Activated T-helper 17 cell treated with anti-CD3 and anti-CD28 coated beads, Interleukin-2, amount 50 U/mL, for 72 hours (primary cell): ENCODE data around the gene DBH. TPM values are rescaled to one million over a fixed set of nuclear protein-coding genes. Genes with fewer than 3 reads are reported as not detected.
A peak's percentile ranks its signal among the peaks of the same experiment; 100 is the strongest.

Source experiments
- ATAC-seq: fragments of 150-1000 bp; cut with Tn5 transposase; replicated peaks from 2 replicates; pipeline ENCODE4 v1.10.0; 2021; ENCODE audit warnings: mild to moderate bottlenecking, moderate library complexity
- H3K27ac Mint-ChIP-seq: one replicate; pipeline ENCODE4 v1.8.0; 2022; ENCODE audit warnings: mixed read lengths
- H3K27me3 Mint-ChIP-seq: one replicate; pipeline ENCODE4 v1.8.0; 2022; ENCODE audit warnings: mixed read lengths
- H3K36me3 Mint-ChIP-seq: one replicate; pipeline ENCODE4 v1.8.0; 2022; ENCODE audit warnings: low read depth, mild to moderate bottlenecking, mixed read lengths
- H3K4me1 Mint-ChIP-seq: one replicate; pipeline ENCODE4 v1.8.0; 2022; ENCODE audit warnings: mixed read lengths
- H3K4me3 Mint-ChIP-seq: one replicate; pipeline ENCODE4 v1.8.0; 2022; ENCODE audit warnings: mild to moderate bottlenecking, mixed read lengths
- H3K9me3 Mint-ChIP-seq: one replicate; pipeline ENCODE4 v1.8.0; 2022; ENCODE audit warnings: mixed read lengths
- total RNA-seq, 2 donors: library from RNA; stranded (reverse); gene quantifications; one replicate each; pipeline ENCODE4 v1.2.3, GENCODE V29; 2022

The DBH gene
- total RNA-seq, 2 donors from 2014 or later, result not detected

DNA sequence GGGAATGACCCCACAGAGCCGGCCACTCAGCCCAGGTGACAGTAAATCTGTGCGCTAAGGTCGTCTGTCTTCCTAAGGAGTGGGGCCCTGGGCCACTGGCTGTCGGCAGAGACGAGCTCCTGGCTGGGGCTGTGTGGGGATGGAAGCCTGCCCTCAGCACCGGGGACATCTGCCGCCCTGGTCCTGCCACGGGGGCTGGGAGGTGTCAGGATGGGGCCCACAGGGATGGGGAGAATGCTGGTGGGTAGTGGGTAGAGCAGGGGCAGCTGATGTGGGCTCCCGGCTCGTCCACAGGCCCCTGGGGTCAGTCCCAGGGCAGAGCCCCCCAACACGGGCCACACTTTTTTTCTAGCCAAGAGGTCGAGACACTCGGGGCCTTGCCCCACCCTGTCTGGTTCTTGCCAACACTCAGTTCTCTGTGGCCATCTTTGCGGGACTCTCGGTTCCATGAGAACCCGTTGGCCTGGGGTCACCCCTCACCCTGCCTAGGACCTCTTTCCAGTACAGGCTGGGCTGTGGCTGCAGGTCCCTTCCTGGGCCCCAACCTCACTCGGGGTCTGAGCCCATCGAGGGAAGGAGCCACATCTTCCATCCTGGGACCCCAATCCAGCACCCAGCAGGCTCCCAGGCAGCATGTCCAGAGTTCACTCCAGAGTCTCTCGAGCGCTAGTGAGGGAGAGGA lies 45.0 kb downstream of the DBH start:
- H3K4me1 Mint-ChIP-seq, result peaks cover 3% of the 10 kb centered on the region
- H3K36me3 Mint-ChIP-seq, result no peaks in the 10 kb centered on the region
- no peaks in the 10 kb centered on the region for H3K27me3 Mint-ChIP-seq
- no peak overlapping the region for H3K4me3 Mint-ChIP-seq
- ATAC-seq, result no peak
- H3K27ac Mint-ChIP-seq, result peak overlapping the region; percentile 66
- no peaks in the 10 kb centered on the region for H3K9me3 Mint-ChIP-seq

DNA sequence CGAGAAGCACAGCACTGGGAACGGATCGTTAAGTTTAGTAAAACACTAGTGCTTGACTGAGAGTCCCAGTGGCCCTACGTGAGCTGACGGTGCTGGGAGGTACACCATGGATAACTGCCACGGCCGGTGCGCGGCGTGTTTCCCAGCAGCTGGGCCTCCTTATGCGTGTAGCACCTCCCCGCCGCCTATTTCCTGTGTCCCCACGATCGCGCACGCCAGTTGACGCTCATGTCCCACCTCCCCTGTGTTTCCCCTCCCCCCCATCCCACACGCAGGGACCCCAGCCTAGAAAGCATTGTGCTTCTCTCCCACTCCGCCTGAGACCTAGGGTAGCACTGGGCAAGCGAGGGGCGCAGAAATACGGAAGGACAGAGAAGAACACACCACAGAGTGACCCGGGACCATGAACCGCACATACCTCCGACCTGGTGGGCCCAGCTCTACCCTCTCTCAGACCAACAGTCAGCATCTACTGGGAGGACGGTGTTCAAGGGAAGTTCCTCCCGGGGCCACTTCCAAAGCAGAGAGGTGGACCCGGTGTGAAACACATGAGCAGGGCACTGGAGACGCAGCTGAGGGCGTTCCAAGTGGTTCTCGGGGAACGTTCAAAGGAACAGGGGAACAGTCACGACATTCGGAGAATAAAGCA lies 45.6 kb downstream of the DBH start:
- no peak for ATAC-seq
- no peak overlapping the region for H3K27ac Mint-ChIP-seq
- no peaks in the 10 kb centered on the region for H3K4me1 Mint-ChIP-seq
- no peaks in the 10 kb centered on the region for H3K9me3 Mint-ChIP-seq
- no peak overlapping the region for H3K4me3 Mint-ChIP-seq
- no peaks in the 10 kb centered on the region for H3K36me3 Mint-ChIP-seq
- H3K27me3 Mint-ChIP-seq, result no peaks in the 10 kb centered on the region

DNA sequence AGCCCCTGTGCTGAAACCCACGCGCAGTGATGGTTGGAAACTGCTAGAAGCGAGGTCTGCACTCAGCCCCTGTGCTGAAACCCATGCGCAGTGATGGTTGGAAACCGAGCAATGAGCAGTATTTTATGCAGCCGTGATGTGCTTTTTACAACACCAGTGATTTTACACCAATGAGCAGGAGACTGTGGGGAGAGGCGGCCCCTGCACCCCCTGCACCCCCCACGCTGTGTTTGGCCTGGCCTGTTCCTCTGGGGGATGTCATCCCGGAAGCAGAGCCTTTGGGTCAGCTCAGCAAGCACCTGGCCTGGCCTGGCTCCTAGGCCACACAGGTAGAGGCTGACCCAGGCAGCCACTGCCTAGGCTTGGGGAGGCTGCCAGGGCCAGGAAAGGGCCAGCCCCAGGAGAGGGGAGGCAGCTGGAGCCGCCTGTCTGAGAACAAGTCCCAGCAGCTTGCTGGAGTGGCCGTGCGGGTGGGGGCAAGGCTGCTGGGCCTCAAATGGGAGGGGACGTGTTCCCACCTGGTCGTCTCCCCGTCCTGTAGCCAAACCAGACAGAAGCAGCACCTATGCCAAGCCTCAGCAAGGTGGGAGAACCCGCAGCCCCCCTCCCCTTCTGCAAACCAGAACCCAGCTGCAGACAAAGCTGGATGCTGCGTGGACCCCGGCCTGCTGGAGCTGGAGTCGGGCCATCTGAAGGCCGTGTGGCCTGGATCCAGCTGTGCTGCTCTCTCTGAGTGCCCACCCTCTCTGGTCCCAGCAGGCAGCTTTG lies 46.8 kb downstream of the DBH start:
- Mint-ChIP-seq H3K36me3 (no peaks in the 10 kb centered on the region), H3K27me3 (no peaks in the 10 kb centered on the region), H3K4me3 (peak overlapping the region; percentile 79), H3K9me3 (no peaks in the 10 kb centered on the region), H3K27ac (peak overlapping the region; percentile 94), H3K4me1 (no peaks in the 10 kb centered on the region)
- ATAC-seq, result no peak

DNA sequence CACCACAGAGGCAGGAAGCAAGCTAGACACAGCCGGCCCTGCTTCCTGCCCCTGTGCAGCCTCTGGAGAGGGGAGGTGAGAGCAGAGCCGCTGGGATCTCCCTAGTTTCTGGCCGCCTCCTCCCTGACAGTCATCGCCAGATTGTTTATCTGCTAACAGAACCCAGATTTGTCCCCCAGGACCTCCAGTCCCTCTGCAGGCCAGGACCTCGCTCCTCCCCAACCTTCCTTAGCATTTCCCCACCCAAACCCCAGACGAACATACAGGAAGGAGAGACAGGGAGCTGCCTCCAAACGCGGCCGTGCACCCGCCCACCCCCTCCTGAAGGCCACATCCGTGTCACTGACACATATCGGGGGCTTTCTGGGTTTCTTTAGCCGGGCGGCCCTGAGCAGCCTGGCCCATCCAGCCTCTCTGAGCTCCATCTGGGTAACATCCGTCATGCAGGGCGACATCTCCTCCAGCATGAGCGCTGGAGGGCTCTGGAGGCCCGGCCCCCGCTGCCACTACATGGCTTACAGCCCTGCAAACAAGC lies 47.5 kb downstream of the DBH start:
- Mint-ChIP-seq H3K4me1 (no peaks in the 10 kb centered on the region), H3K36me3 (no peaks in the 10 kb centered on the region), H3K27me3 (no peaks in the 10 kb centered on the region), H3K4me3 (peak overlapping the region; percentile 79), H3K9me3 (no peaks in the 10 kb centered on the region), H3K27ac (peak overlapping the region; percentile 94)
- peak; percentile 88 for ATAC-seq

DNA sequence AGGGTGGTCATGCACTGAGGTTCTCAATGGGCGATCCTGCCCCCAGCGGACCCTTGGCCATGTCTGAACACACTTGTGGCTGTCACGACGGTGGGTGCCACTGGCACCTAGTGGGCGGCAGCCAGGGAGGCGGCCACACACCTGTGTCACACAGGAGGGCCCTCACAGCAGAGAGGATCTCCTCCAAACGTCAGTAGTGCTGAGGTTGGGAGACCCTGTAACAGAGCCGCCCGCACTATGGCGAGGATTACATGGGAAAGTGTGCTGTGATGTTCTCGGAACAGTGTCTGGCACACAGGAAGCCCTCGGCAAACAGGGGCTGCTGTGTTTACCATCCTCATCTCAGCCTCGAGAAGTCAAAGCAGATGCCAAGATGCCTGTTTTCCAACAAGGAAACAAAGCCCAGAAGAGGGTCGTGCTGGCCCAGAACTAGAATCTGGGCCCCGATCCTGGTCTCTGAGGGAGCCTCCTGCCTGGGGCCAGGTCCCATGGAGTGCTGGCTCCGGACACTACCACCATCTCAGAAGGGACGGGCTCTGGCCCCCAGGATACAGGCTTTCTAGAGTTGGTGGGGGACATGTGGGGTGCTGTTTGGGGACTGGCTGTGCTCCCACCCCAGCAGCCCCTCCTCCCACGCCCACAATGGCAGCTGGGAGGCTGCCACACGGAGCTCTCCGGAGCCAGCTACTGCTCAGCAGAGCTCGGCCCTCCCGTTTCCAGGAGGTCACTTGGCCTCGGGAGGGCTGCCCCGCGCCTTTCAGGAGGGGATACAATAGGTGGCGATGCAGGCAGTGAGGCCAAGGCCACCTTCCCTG lies 48.2 kb downstream of the DBH start:
- no peak for ATAC-seq
- no peaks in the 10 kb centered on the region for H3K4me1 Mint-ChIP-seq
- peak overlapping the region; percentile 94 for H3K27ac Mint-ChIP-seq
- H3K36me3 Mint-ChIP-seq, result no peaks in the 10 kb centered on the region
- H3K27me3 Mint-ChIP-seq, result no peaks in the 10 kb centered on the region
- peak overlapping the region; percentile 79 for H3K4me3 Mint-ChIP-seq
- H3K9me3 Mint-ChIP-seq, result no peaks in the 10 kb centered on the region

DNA sequence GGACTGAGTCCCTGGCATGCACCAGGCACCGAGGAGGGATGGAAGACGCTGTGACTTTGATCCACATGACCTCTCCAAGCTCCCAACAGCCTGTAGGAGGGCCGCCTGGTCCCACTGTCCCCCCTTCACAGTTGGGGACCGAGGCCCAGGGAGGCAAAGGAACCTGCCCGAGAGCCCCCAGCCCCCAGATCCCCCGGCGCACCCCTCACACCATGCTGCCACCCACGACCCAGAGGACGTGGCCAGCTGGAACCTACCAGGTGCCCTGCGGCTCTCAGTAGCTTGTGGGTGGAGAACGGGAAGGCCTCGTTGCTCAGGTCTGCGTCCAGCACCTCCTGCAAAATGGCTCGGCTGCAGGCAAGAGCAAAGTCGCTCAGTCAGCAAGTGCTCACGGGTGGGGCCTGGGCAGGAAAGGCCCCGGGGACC lies 48.8 kb downstream of the DBH start:
- H3K9me3 Mint-ChIP-seq, result no peaks in the 10 kb centered on the region
- H3K36me3 Mint-ChIP-seq, result no peaks in the 10 kb centered on the region
- H3K27me3 Mint-ChIP-seq, result no peaks in the 10 kb centered on the region
- ATAC-seq, result no peak
- no peak overlapping the region for H3K27ac Mint-ChIP-seq
- H3K4me1 Mint-ChIP-seq, result no peaks in the 10 kb centered on the region
- H3K4me3 Mint-ChIP-seq, result no peak overlapping the region

DNA sequence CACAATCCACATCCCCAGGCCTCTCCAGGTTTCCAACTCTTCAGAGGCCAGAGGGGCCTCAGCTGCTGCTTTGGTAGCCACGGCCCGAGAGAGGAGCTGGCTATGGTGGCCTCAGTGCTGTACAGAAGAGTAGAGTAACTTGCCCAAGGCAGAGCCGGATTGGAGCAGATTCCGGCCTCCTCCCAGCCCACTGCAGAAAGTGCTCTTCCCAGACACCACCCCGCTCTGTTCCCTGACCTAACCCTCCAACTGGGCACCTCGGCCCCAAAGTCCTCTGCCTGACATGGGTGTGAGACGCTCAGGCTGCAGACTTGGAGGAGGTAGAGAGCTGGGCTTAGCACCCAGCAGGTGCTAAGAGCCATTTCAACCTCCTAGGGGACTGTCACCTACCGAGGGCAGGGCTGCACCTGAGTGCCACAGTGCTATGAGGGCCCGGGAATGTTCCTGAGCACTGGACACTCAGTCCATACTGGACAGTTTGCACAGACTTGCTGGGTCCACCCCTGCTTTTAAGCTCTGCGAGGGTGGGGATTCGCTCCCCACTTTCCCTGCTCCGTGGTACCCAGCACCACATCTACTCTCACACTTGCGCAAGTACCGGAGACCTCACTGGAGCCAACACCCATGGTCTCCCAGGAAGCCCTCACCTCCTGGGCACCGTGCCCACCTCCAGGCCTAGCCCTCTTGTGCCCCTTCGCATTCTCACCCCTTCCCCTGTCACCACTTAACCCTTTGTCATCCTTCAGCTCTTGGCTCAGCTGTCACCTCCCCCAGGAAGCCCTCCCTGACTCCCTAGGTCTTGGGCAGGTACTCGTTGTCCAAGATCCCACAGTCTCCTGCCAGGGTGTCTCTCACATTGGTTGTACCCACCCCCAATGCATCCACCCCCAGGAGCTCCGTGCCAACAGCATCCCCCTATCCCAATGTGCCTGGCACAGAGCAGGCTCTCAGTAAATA lies 49.8 kb downstream of the DBH start:
- Mint-ChIP-seq H3K9me3 (no peaks in the 10 kb centered on the region), H3K27ac (no peak overlapping the region), H3K27me3 (no peaks in the 10 kb centered on the region), H3K4me3 (no peak overlapping the region), H3K4me1 (no peaks in the 10 kb centered on the region), H3K36me3 (no peaks in the 10 kb centered on the region)
- ATAC-seq, result no peak

DNA sequence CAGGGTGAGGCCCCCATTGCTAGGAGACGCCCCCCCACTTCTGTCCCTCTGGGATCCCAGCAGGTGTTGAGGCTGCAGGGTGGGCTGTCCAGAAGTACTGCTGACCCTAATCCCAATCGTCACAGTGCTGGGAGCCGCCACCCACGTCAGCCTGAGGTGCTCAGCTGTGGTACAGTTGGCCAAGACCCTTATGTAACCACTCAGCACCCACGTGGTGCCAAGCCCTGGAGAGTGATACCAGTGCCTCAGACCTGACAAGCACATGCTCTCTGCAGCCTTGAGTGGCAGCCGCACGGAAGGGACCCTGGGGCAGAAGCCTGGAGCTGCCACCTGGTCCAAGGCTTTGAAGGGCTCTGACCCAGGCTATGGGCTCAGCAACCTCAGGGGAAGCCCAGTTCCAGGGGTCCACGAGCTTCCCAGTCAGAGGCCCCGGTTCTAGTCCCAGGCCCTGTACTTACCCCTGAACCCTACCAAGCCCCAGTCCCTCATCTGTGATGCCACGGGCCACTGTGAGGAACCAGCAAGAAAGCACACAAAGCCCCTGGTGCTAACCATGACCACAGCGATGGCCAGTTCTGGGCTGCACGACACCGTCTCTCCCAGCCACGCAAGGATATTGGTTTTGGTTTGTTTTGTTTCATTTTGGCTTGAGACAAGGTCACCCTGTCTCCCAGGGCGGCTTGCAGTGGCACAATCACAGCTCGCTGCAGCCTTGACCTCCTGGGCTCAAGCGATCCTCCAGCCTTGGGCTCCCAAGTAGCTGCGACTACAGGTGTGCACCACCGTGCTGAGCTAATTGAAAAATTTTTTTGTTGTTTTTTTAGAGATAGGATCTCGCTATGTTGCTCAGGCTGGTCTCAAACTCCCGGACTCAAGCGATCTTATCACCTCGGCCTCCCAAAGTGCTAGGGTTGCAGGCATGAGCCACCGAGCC lies 50.7 kb downstream of the DBH start:
- H3K27me3 Mint-ChIP-seq, result no peaks in the 10 kb centered on the region
- no peak overlapping the region for H3K4me3 Mint-ChIP-seq
- H3K27ac Mint-ChIP-seq, result no peak overlapping the region
- ATAC-seq, result no peak
- no peaks in the 10 kb centered on the region for H3K36me3 Mint-ChIP-seq
- no peaks in the 10 kb centered on the region for H3K9me3 Mint-ChIP-seq
- H3K4me1 Mint-ChIP-seq, result no peaks in the 10 kb centered on the region

DNA sequence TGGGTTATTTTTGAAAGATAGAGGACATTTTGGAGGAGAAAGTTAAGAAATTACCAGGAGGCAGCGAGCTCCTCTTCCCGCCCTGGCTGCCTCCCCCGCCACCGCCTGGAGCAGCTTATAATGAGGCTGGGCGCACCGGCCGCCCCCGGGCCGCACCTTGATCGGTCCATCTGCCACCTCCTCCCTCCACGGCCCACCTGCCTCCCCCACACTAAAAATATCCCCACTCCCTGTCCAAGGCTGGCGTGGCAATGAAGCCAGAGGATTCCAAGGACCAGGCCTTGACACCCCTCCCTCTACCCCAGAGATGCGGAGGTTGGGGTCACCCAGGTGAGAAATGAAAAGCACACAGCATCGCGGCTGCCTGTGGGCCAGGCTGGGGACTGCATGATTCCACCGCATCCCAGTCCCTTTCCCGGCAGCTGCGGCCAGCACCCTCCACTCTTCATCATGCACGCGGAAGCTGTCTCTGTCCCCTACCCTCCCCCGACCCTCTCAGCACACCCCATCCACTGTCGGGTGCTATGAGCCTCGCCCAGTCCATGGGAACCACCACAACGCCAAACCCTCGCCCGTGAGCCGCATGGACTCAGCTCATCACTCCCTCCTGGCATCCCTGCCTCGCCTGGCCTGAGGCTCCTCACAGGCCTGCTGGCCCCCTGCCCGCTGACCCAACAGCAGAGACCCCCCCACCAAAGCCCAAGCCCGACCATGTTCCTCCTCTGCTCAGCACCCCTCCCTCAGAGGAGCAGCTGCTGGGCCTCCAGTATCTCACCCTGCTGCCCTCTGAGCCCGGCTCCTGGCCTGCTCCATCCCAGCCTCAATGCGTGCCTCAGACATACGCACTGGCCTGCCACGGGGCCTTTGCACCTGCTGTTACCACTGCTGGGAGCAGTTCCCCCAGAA lies 51.9 kb downstream of the DBH start:
- no peak for ATAC-seq
- Mint-ChIP-seq H3K4me3 (no peak overlapping the region), H3K9me3 (no peaks in the 10 kb centered on the region), H3K27ac (no peak overlapping the region), H3K36me3 (no peaks in the 10 kb centered on the region), H3K4me1 (no peaks in the 10 kb centered on the region), H3K27me3 (no peaks in the 10 kb centered on the region)

DNA sequence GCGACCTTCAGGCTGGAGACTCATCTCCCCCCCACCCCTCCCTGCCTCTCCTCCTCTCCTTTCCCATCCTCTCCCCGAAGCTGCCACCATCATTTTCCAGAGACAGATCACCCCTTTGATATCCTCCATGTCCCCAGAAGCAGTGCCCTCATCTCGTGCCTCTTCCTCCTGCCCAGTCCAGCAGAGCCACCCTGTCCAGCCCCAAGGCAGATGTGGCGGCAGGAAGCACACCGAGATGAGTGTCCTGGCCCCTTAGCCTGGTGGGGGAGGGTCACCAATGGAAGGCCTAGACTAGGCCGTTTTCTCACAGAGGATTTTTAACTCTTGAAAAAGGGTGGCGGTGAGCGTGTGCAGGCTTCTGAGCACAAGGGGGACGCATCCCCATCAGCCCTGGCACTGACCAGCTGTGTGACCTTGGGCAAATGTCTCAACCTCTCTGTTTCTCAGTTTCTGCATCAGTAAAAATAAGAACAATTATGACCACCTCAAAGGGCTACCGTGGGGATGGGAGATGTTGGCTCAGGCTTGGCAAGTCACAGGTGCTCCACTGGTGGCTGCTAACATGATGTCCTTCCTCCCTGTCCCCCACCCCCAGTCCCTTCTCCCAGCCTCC lies 53.1 kb downstream of the DBH start:
- H3K9me3 Mint-ChIP-seq, result no peaks in the 10 kb centered on the region
- no peak overlapping the region for H3K4me3 Mint-ChIP-seq
- H3K36me3 Mint-ChIP-seq, result no peaks in the 10 kb centered on the region
- H3K27me3 Mint-ChIP-seq, result no peaks in the 10 kb centered on the region
- H3K27ac Mint-ChIP-seq, result no peak overlapping the region
- no peaks in the 10 kb centered on the region for H3K4me1 Mint-ChIP-seq
- no peak for ATAC-seq

DNA sequence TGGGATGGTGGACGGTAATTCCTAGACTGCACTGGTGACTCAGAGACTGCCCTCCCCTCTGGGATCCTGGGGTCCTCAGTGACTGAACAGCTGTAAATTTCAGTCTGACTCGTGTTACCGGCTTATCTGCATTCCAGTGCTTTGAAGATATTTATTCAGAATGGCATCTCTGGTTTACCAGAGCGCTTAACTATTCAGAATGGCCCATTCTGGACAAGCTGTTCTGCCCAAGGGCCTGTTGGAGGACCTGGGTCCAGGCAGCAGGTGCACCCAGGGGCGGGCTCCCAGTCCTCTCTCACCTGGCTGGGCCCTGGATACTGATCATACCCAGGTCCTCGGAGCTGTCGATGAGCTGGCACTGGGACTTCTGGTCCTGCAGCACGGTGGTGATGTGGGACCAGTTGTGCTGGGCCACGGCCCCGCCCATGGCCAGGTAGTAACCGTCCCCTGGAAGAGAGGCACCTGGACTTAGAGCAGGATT lies 54.0 kb downstream of the DBH start:
- Mint-ChIP-seq H3K4me3 (no peak overlapping the region), H3K27ac (no peak overlapping the region), H3K27me3 (no peaks in the 10 kb centered on the region), H3K4me1 (no peaks in the 10 kb centered on the region), H3K9me3 (no peaks in the 10 kb centered on the region), H3K36me3 (no peaks in the 10 kb centered on the region)
- no peak for ATAC-seq
